ENCODE results near the gene SPANXD. TPM values are rescaled to one million over a fixed set of nuclear protein-coding genes. Genes with fewer than 3 reads are reported as not detected.
A peak's percentile ranks its signal among the peaks of the same experiment; 100 is the strongest.
"Not testable (repeated sequence)": the region's sequence is repeated elsewhere in the genome, so short reads cannot be mapped to it uniquely, and the experiment has no call there.

SPANXD gene
- not detected in 2 replicates for total RNA-seq (2014; rRNA removed; shearing (Covaris generic))

GRCh38 chrX:141698639-141699038 is at the start of gene SPANXD:
Gene SPANXD (minus strand): TSS chrX:141698739. CDS start chrX:141698405, 334 bp downstream.
- DNase-seq (ENCODE audit: low spot score): not testable (repeated sequence)

DNA sequence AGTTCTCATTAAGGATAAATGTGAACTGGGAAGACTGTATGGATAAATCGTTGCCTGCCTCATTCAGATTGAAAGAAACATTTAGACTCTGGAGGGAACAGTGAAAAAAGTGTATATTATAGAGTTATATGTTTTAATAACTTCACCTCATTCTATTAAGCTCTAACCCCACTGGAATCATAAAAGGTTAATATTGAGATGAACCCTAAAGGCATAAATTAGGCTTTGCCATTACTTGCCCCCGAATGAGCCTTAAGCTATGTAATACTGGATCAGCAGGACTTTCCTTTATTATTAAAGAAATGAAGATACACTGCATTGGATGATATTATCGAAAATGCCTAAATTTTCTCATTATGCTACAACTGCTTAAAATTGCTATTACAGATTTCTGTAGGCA is 44.1 kb upstream of the SPANXD start:
- DNase-seq (ENCODE audit: low spot score): no peak

DNA sequence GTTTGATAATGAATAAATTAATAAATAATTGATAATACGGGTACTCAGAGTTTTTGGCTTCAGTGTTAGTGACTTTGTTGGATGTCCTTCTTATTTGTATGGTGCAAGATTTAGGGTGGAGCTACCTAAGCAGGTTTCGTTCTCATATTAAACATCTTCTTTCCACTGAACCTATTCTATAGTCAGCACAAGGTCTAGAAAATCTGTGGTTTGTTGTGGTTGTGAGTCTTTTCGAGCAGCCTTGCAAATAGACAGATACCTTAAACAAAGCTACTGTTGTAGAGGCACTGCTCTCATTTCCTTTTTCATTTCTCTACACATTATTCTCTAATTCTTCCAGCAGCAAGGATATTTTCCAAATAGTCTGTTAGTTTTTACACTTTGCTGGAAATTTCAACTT is 38.1 kb upstream of the SPANXD start:
- no peak for DNase-seq (ENCODE audit: low spot score)

DNA sequence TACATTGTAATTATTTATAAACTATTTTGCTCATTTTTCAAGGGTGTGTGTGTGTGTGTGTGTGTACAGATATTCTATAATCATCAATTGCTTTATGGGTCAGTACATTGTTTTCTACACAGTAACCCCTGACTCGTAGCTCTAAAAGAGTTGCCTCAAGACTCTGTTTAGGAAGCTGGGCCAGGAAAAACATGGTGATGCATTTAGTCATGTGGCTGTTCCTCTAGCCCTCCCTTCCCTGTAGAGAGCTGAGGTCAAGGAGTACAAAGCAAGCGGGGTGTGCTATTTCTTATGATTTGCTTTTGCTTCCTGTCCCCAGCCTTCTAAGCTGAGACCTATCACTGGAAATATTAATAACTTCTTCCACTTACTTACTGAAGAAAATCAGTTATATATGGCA is 34.8 kb upstream of the SPANXD start:
- DNase-seq (ENCODE audit: low spot score): no peak

GRCh38 chrX:141732031-141732430 is 33.5 kb upstream of the SPANXD start:
- no peak for DNase-seq (ENCODE audit: low spot score)

GRCh38 chrX:141724186-141724585 is 25.6 kb upstream of the SPANXD start:
- DNase-seq (ENCODE audit: low spot score): no peak

DNA sequence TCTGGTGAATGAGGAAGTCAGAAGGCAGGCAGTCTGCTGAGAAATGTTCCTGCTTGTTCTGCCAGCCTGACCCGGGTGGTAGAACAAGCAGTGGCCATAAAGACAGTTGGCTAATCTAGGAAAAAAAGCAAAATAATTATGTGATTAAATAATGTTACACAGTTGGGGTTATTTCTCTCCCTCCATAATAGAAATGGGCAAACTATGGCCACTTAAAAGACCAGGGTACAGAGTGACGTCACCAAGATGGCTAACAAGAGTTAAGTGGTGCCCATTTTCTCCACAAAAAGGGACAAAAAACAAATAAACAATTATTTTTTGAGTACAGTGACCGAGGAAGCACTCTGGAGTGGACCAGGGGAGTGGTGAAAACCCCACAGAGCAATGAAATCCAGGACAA is 16.1 kb upstream of the SPANXD start:
- no peak for DNase-seq (ENCODE audit: low spot score)

GRCh38 chrX:141701072-141701471 is 2.5 kb upstream of the SPANXD start:
- peak; percentile 22 for DNase-seq (ENCODE audit: low spot score)

DNA sequence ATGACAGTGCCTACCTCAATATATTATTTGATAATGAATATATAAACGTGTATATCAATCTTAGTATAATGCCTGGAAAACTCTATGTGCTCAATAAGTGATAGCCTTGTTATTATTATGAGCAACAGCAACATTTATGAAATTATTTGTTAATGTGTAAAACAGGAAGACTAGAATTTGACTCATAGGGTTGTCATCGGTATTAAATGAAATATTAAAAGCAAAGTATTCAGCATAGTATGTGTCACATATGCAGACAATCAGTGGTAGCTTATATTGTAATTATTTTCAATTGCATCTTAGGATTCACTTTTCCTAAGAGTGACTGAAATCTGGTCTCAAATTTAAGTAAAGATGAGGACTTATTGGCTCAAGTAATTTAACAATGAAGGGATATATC is 24.6 kb downstream of the SPANXD start:
- no peak for DNase-seq (ENCODE audit: low spot score)

- DNase-seq (ENCODE audit: low spot score): no peak
These were observed 28.9 kb downstream of the SPANXD start for GRCh38 chrX:141669689-141670088.

- no peak for DNase-seq (ENCODE audit: low spot score)
These were observed 30.2 kb downstream of the SPANXD start for GRCh38 chrX:141668371-141668770.

GRCh38 chrX:141662781-141663180 is 35.8 kb downstream of the SPANXD start:
- no peak for DNase-seq (ENCODE audit: low spot score)

- no peak for DNase-seq (ENCODE audit: low spot score)
These were observed 46.3 kb downstream of the SPANXD start for GRCh38 chrX:141652286-141652685.

Other genes starting within 250 kb of the SPANXD start
- 1.2 and 2.1 TPM in 2 replicates for gene SPANXA1, start 114.0 kb downstream of the SPANXD start, total RNA-seq (2014; rRNA removed; shearing (Covaris generic))
- 1.2 and 2.1 TPM in 2 replicates for gene SPANXA2, start 109.0 kb downstream of the SPANXD start, total RNA-seq (2014; rRNA removed; shearing (Covaris generic))
- not detected in 2 replicates for gene MAGEC3, start 139.6 kb upstream of the SPANXD start, total RNA-seq (2014; rRNA removed; shearing (Covaris generic))
- gene MAGEC1, start 205.2 kb upstream of the SPANXD start, total RNA-seq (2014; rRNA removed; shearing (Covaris generic)): not detected in 2 replicates

Data from A172 (cell line).